ENCODE results near the gene CAMK1D. TPM values are rescaled to one million over a fixed set of nuclear protein-coding genes. Genes with fewer than 3 reads are reported as not detected.

CAMK1D gene
- total and polyA plus RNA-seq, 4 donors, result 1.9 to 19.0 (median 7.6) TPM

DNA sequence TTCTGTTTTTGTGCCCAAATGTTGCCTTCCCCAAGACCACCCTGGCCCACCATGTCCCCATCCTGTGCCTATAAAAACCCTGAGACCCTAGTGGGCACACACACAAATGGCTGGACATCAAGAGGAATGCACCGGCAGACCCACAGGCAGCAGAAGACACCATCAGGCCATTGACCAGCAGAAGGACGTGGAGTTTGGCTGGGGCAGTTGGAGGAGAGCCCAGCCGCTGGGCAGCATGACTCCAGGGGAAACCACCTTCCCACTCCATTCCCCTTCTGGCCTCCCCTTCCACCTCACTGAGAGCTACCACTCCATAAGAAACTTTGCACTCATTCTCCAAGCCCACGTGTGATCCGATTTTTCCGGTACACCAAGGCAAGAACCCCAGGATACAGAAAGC lies 309.2 kb downstream of the CAMK1D start:
- intact Hi-C loops (cut with DNase I), result loop anchor here in 1 of 2 donors (10.0 kb wide), 1 partner anchor 394 kb away; no protein-coding TSS in a partner anchor
- 93 to 94% methylated on average over 6 of the region's 6 CpGs for WGBS, 2 donors
- Histone ChIP-seq H3K4me3 (ENCODE audit: low read length in 2 of 2) (no peak overlapping the region), H3K36me3 (ENCODE audit: control insufficient read depth in 1 of 2, insufficient read depth in 2 of 2, low read length in 1 of 2) (no peaks in the 10 kb centered on the region), H3K27me3 (ENCODE audit: control insufficient read depth in 1 of 2, insufficient read depth in 2 of 2, low read length in 1 of 2) (no peaks in the 10 kb centered on the region), H3K4me1 (ENCODE audit: control insufficient read depth in 1 of 2, insufficient read depth in 2 of 2, low read length in 2 of 2) (no peaks in the 10 kb centered on the region), H3K27ac (ENCODE audit: low read depth in 1 of 2, low read length in 2 of 2) (no peak overlapping the region), H3K9me3 (ENCODE audit: control insufficient read depth, low read length) (no peaks in the 10 kb centered on the region)
- ATAC-seq (ENCODE audit: low FRiP score) (no peak), DNase-seq (no peak)

DNA sequence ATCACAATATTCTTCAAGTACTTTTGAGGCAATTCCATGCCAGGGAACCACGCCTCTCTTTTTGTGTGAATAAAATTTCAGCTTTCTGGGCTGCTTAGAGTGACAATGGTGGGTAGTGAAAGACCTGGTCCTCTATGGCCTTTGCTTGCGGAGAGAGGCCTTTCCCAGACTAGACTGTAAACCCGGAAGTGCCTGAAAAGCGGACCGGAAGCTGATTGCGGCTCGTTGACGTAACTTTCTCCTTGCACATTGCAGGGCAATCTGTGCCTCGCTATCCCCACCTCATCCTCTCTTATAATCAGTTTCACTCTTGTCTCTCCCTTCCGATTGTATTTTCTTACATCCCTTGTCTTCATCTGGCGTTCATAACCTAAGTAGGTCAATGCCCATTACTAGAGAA lies 310.4 kb downstream of the CAMK1D start:
- intact Hi-C loops (cut with DNase I), result loop anchor here in 1 of 2 donors (10.0 kb wide), 1 partner anchor 395 kb away; no protein-coding TSS in a partner anchor
- no peak for ATAC-seq (ENCODE audit: low FRiP score)
- Histone ChIP-seq H3K4me1 (ENCODE audit: control insufficient read depth in 1 of 2, insufficient read depth in 2 of 2, low read length in 2 of 2) (no peaks in the 10 kb centered on the region), H3K4me3 (ENCODE audit: low read length in 2 of 2) (no peak overlapping the region), H3K27ac (ENCODE audit: low read depth in 1 of 2, low read length in 2 of 2) (no peak overlapping the region), H3K36me3 (ENCODE audit: control insufficient read depth in 1 of 2, insufficient read depth in 2 of 2, low read length in 1 of 2) (no peaks in the 10 kb centered on the region), H3K9me3 (ENCODE audit: control insufficient read depth, low read length) (no peaks in the 10 kb centered on the region), H3K27me3 (ENCODE audit: control insufficient read depth in 1 of 2, insufficient read depth in 2 of 2, low read length in 1 of 2) (no peaks in the 10 kb centered on the region)
- DNase-seq, result no peak
- WGBS, 2 donors, result 94 to 95% methylated on average over 11 of the region's 11 CpGs

DNA sequence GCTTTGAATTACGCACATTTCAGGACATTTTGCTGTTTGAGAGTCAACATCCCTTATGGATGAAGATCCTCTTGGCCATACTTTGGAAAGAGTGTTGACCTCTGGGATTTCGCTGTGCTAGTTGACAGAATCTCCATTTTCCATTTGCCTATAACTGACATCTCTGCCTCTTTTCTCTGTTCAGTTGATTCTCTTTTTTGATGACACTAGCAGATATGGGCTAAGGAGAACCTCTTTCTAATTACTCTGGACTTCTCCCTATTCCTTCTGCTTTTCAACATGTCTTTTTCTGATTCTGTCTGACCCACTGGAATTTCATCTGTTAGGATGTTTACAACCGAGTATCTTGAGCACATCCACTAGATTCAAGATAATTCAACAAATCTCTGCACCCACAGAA lies 311.5 kb downstream of the CAMK1D start:
- Histone ChIP-seq H3K4me1 (ENCODE audit: control insufficient read depth in 1 of 2, insufficient read depth in 2 of 2, low read length in 2 of 2) (no peaks in the 10 kb centered on the region), H3K9me3 (ENCODE audit: control insufficient read depth, low read length) (no peaks in the 10 kb centered on the region), H3K4me3 (ENCODE audit: low read length in 2 of 2) (no peak overlapping the region), H3K27me3 (ENCODE audit: control insufficient read depth in 1 of 2, insufficient read depth in 2 of 2, low read length in 1 of 2) (no peaks in the 10 kb centered on the region), H3K27ac (ENCODE audit: low read depth in 1 of 2, low read length in 2 of 2) (no peak overlapping the region), H3K36me3 (ENCODE audit: control insufficient read depth in 1 of 2, insufficient read depth in 2 of 2, low read length in 1 of 2) (no peaks in the 10 kb centered on the region)
- intact Hi-C loops (cut with DNase I), result no loop called here
- DNase-seq (no peak), ATAC-seq (ENCODE audit: low FRiP score) (no peak)
- WGBS, 2 donors, result 97 to 98% methylated on average over 3 of the region's 3 CpGs

DNA sequence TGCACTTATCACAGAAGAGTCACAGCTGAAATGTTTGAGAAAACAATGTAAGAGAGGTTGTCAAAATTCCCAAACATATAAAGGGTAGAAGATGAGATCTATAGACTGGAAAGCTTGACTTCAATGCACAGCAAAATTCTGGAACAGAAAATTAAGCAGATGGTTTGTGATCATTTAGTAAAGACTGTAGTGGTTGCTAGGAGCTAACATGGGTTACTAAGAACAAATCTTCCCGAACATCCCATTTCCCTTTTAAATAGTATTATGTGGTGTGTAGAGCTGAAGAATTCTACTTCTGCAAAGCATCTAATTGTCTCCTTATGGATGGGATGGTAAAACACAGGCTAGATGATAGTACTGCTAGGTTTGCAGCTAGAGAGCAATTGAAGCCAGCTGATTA lies 312.3 kb downstream of the CAMK1D start:
- H3K27ac ChIP-seq (ENCODE audit: low read depth in 1 of 2, low read length in 2 of 2), result no peak overlapping the region
- 86 to 94% methylated on average over 1 of the region's 1 CpG for WGBS, 2 donors
- ATAC-seq (ENCODE audit: low FRiP score), result no peak

DNA sequence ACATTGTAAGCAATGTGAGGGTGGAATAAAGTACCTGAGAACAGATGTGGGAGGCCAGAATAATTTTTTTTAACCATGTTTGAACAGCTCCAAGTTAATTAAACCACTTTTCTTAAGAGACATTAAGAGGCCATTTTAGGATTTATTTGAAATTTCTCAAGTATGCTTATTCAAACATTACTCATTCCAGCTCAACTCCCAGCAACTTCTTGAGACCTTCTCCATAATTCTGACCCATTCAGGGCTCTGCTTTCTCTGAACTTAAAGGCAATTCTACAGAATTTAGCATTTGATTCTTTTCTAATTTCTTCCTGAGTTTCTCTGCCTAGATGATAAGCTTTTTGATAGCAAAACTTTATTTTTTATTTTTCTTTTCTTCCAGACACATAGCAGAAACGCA lies 314.5 kb downstream of the CAMK1D start:
- no peak for DNase-seq
- Histone ChIP-seq H3K9me3 (ENCODE audit: control insufficient read depth, low read length) (no peaks in the 10 kb centered on the region), H3K27ac (ENCODE audit: low read depth in 1 of 2, low read length in 2 of 2) (no peak overlapping the region), H3K27me3 (ENCODE audit: control insufficient read depth in 1 of 2, insufficient read depth in 2 of 2, low read length in 1 of 2) (no peaks in the 10 kb centered on the region), H3K36me3 (ENCODE audit: control insufficient read depth in 1 of 2, insufficient read depth in 2 of 2, low read length in 1 of 2) (no peaks in the 10 kb centered on the region), H3K4me1 (ENCODE audit: control insufficient read depth in 1 of 2, insufficient read depth in 2 of 2, low read length in 2 of 2) (no peaks in the 10 kb centered on the region), H3K4me3 (ENCODE audit: low read length in 2 of 2) (no peak overlapping the region)
- intact Hi-C loops (cut with DNase I), result no loop called here
- ATAC-seq (ENCODE audit: low FRiP score), result no peak
- WGBS, 2 donors, result 77 to 84% methylated on average over 1 of the region's 1 CpG

More for the DNA sequence above, 312.3 kb downstream of the CAMK1D start:
- Histone ChIP-seq H3K4me1 (ENCODE audit: control insufficient read depth in 1 of 2, insufficient read depth in 2 of 2, low read length in 2 of 2) (no peaks in the 10 kb centered on the region), H3K27me3 (ENCODE audit: control insufficient read depth in 1 of 2, insufficient read depth in 2 of 2, low read length in 1 of 2) (no peaks in the 10 kb centered on the region), H3K4me3 (ENCODE audit: low read length in 2 of 2) (no peak overlapping the region), H3K36me3 (ENCODE audit: control insufficient read depth in 1 of 2, insufficient read depth in 2 of 2, low read length in 1 of 2) (no peaks in the 10 kb centered on the region), H3K9me3 (ENCODE audit: control insufficient read depth, low read length) (no peaks in the 10 kb centered on the region)
- intact Hi-C loops (cut with DNase I), result no loop called here
- no peak for DNase-seq

DNA sequence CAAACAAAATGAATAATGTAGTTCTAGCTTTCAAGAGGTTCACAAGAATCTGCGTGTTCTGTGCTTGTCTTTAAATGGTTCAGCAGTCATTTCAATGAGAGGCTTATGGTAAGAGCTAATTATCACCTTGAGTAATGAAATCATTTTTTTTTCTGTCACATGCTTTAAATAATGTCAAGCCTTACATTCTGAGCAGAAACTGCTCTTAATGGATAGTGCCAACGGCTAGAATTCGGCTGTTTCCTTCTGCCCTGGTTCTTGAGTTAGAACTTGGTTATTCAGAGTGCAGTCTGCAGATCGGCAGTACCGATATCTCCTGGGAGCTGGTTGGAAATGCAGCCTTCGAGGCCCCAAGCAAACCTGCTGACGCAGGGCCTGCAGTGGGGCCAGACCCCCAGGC lies 316.2 kb downstream of the CAMK1D start:
- Histone ChIP-seq H3K4me1 (ENCODE audit: control insufficient read depth in 1 of 2, insufficient read depth in 2 of 2, low read length in 2 of 2) (no peaks in the 10 kb centered on the region), H3K36me3 (ENCODE audit: control insufficient read depth in 1 of 2, insufficient read depth in 2 of 2, low read length in 1 of 2) (no peaks in the 10 kb centered on the region), H3K27me3 (ENCODE audit: control insufficient read depth in 1 of 2, insufficient read depth in 2 of 2, low read length in 1 of 2) (no peaks in the 10 kb centered on the region), H3K9me3 (ENCODE audit: control insufficient read depth, low read length) (no peaks in the 10 kb centered on the region), H3K27ac (ENCODE audit: low read depth in 1 of 2, low read length in 2 of 2) (no peak overlapping the region), H3K4me3 (ENCODE audit: low read length in 2 of 2) (no peak overlapping the region)
- DNase-seq (no peak), ATAC-seq (ENCODE audit: low FRiP score) (no peak)
- WGBS, 2 donors, result 67 to 84% methylated on average over 7 of the region's 7 CpGs
- intact Hi-C loops (cut with DNase I), result no loop called here

DNA sequence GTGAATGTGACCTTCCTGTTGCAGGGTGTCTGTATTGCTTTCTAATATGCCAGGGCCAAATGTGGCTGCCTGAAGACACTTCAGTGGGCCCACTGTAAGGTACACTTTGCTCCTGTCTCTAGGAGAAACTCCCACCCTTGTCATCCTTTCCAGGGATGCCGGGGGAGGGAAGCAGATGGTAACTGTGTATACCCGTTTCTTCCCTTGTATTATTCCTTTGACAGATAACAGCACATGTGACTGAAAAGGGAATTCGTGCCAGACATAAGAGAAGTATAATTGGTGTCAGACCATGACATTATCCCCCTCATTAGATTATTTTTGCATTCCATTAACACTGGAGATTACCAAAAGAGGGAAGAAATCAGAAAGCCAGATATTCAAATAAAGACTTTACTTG lies 317.7 kb downstream of the CAMK1D start:
- H3K27me3 ChIP-seq (ENCODE audit: control insufficient read depth in 1 of 2, insufficient read depth in 2 of 2, low read length in 1 of 2), result no peaks in the 10 kb centered on the region
- DNase-seq, result no peak
- H3K9me3 ChIP-seq (ENCODE audit: control insufficient read depth, low read length), result no peaks in the 10 kb centered on the region
- intact Hi-C loops (cut with DNase I), result no loop called here
- H3K4me1 ChIP-seq (ENCODE audit: control insufficient read depth in 1 of 2, insufficient read depth in 2 of 2, low read length in 2 of 2), result no peaks in the 10 kb centered on the region
- no peak for ATAC-seq (ENCODE audit: low FRiP score)
- 94 to 95% methylated on average over 3 of the region's 3 CpGs for WGBS, 2 donors
- H3K36me3 ChIP-seq (ENCODE audit: control insufficient read depth in 1 of 2, insufficient read depth in 2 of 2, low read length in 1 of 2), result no peaks in the 10 kb centered on the region
- no peak overlapping the region for H3K27ac ChIP-seq (ENCODE audit: low read depth in 1 of 2, low read length in 2 of 2)
- no peak overlapping the region for H3K4me3 ChIP-seq (ENCODE audit: low read length in 2 of 2)

DNA sequence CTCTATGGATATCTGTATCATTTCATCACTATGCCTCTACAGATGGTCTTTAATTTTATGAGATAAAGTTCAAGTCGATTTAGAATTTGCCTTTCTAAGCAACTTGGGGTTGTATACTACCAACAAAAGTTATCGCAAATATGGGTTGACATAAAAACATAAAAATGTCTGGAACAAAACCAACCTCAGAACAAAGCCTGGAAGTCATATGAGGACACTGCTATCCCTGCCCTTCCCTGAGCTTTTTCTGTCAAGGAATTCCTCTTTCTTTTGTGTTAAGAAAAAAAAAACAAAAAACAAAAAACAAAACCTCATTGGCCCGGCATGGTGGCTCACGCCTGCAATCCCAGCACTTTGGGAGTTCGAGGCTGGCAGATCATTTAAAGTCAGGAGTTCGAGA lies 319.3 kb downstream of the CAMK1D start:
- intact Hi-C loops (cut with DNase I), result no loop called here
- 88 to 91% methylated on average over 6 of the region's 6 CpGs for WGBS, 2 donors
- no peak for ATAC-seq (ENCODE audit: low FRiP score)
- DNase-seq, result no peak
- H3K27ac ChIP-seq (ENCODE audit: low read depth in 1 of 2, low read length in 2 of 2), result no peak overlapping the region
- no peaks in the 10 kb centered on the region for H3K4me1 ChIP-seq (ENCODE audit: control insufficient read depth in 1 of 2, insufficient read depth in 2 of 2, low read length in 2 of 2)
- H3K9me3 ChIP-seq (ENCODE audit: control insufficient read depth, low read length), result no peaks in the 10 kb centered on the region
- H3K27me3 ChIP-seq (ENCODE audit: control insufficient read depth in 1 of 2, insufficient read depth in 2 of 2, low read length in 1 of 2), result no peaks in the 10 kb centered on the region
- no peaks in the 10 kb centered on the region for H3K36me3 ChIP-seq (ENCODE audit: control insufficient read depth in 1 of 2, insufficient read depth in 2 of 2, low read length in 1 of 2)
- no peak overlapping the region for H3K4me3 ChIP-seq (ENCODE audit: low read length in 2 of 2)

DNA sequence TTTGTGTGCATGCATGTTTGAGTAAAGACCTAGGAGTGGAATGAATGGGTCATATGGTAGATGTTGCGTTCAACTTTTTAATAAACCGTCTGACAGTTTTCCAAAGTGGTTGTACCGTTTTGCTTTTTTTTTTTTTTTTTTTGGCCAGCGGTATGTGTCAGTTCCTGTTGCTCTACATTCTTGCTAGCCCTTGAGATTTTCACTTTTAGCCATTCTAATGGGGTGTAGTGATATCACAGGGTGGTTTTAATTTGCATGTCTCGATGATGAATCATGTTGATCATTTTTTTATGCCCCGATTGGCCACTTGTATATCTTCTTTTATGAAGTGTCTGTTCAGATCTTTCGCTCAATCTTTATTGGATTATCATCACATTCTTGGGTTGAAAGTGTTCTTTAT lies 320.7 kb downstream of the CAMK1D start:
- Histone ChIP-seq H3K36me3 (ENCODE audit: control insufficient read depth in 1 of 2, insufficient read depth in 2 of 2, low read length in 1 of 2) (no peaks in the 10 kb centered on the region), H3K4me1 (ENCODE audit: control insufficient read depth in 1 of 2, insufficient read depth in 2 of 2, low read length in 2 of 2) (no peaks in the 10 kb centered on the region), H3K9me3 (ENCODE audit: control insufficient read depth, low read length) (no peaks in the 10 kb centered on the region), H3K27ac (ENCODE audit: low read depth in 1 of 2, low read length in 2 of 2) (no peak overlapping the region), H3K4me3 (ENCODE audit: low read length in 2 of 2) (no peak overlapping the region), H3K27me3 (ENCODE audit: control insufficient read depth in 1 of 2, insufficient read depth in 2 of 2, low read length in 1 of 2) (no peaks in the 10 kb centered on the region)
- intact Hi-C loops (cut with DNase I), result no loop called here
- no peak for DNase-seq
- ATAC-seq (ENCODE audit: low FRiP score), result no peak
- WGBS, 2 donors, result 89 to 97% methylated on average over 7 of the region's 7 CpGs

Measured in aorta (tissue), 5 donors.